ENCODE measurements around the gene CPSF4L.

CPSF4L gene

GRCh38 chr17:73305845-73306836 lies 44.5 kb upstream of the CPSF4L start:
- DNase-seq (ENCODE audit: low read depth, low spot score): no peak
- in situ Hi-C loops (cut with HindIII; ENCODE audit: low sequenced_read_pairs): no loop called here
- no peak for TF ChIP-seq CTCF (IDR thresholded peaks at IDR 0.05; ENCODE audit: low read depth, low read length)
- H3K4me3 ChIP-seq (ENCODE audit: low read depth, low read length): no peak overlapping the region

- peak overlapping the region; percentile 14 for H3K4me3 ChIP-seq (ENCODE audit: low read depth, low read length)
- peak; percentile 36 for TF ChIP-seq CTCF (IDR thresholded peaks at IDR 0.05; ENCODE audit: low read depth, low read length)
- DNase-seq (ENCODE audit: low read depth, low spot score): peak; percentile 84
- in situ Hi-C loops (cut with HindIII; ENCODE audit: low sequenced_read_pairs): no loop called here
These were observed 43.5 kb upstream of the CPSF4L start for GRCh38 chr17:73304971-73305812.

GRCh38 chr17:73304438-73304837 lies 42.8 kb upstream of the CPSF4L start:
- DNase-seq (ENCODE audit: low read depth, low spot score): no peak
- TF ChIP-seq CTCF (IDR thresholded peaks at IDR 0.05; ENCODE audit: low read depth, low read length): no peak
- in situ Hi-C loops (cut with HindIII; ENCODE audit: low sequenced_read_pairs): no loop called here
- H3K4me3 ChIP-seq (ENCODE audit: low read depth, low read length): no peak overlapping the region

GRCh38 chr17:73302189-73302588 lies 40.5 kb upstream of the CPSF4L start:
- no peak for TF ChIP-seq CTCF (IDR thresholded peaks at IDR 0.05; ENCODE audit: low read depth, low read length)
- no peak overlapping the region for H3K4me3 ChIP-seq (ENCODE audit: low read depth, low read length)
- in situ Hi-C loops (cut with HindIII; ENCODE audit: low sequenced_read_pairs): no loop called here
- peak; percentile 59 for DNase-seq (ENCODE audit: low read depth, low spot score)

GRCh38 chr17:73301369-73301768 lies 39.7 kb upstream of the CPSF4L start:
- TF ChIP-seq CTCF (IDR thresholded peaks at IDR 0.05; ENCODE audit: low read depth, low read length): no peak
- no peak for DNase-seq (ENCODE audit: low read depth, low spot score)
- in situ Hi-C loops (cut with HindIII; ENCODE audit: low sequenced_read_pairs): no loop called here
- H3K4me3 ChIP-seq (ENCODE audit: low read depth, low read length): no peak overlapping the region

- no peak for DNase-seq (ENCODE audit: low read depth, low spot score)
- no peak overlapping the region for H3K4me3 ChIP-seq (ENCODE audit: low read depth, low read length)
- TF ChIP-seq CTCF (IDR thresholded peaks at IDR 0.05; ENCODE audit: low read depth, low read length): no peak
- in situ Hi-C loops (cut with HindIII; ENCODE audit: low sequenced_read_pairs): no loop called here
These were observed 38.7 kb upstream of the CPSF4L start for GRCh38 chr17:73300392-73300791.

Measured in astrocyte of the spinal cord (primary cell).